NCI-H1694 treated with DMSO at 0.1 percent for 48 hours (cell line): ENCODE data around the gene KIF14.

Experiments
- DNase-seq: peaks from one replicate; lab custom pipeline; 2025; lab: John Stamatoyannopoulos, UW

The KIF14 gene, protein sequence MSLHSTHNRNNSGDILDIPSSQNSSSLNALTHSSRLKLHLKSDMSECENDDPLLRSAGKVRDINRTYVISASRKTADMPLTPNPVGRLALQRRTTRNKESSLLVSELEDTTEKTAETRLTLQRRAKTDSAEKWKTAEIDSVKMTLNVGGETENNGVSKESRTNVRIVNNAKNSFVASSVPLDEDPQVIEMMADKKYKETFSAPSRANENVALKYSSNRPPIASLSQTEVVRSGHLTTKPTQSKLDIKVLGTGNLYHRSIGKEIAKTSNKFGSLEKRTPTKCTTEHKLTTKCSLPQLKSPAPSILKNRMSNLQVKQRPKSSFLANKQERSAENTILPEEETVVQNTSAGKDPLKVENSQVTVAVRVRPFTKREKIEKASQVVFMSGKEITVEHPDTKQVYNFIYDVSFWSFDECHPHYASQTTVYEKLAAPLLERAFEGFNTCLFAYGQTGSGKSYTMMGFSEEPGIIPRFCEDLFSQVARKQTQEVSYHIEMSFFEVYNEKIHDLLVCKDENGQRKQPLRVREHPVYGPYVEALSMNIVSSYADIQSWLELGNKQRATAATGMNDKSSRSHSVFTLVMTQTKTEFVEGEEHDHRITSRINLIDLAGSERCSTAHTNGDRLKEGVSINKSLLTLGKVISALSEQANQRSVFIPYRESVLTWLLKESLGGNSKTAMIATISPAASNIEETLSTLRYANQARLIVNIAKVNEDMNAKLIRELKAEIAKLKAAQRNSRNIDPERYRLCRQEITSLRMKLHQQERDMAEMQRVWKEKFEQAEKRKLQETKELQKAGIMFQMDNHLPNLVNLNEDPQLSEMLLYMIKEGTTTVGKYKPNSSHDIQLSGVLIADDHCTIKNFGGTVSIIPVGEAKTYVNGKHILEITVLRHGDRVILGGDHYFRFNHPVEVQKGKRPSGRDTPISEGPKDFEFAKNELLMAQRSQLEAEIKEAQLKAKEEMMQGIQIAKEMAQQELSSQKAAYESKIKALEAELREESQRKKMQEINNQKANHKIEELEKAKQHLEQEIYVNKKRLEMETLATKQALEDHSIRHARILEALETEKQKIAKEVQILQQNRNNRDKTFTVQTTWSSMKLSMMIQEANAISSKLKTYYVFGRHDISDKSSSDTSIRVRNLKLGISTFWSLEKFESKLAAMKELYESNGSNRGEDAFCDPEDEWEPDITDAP (N-terminal part only)

GRCh38 chr1:200620273-200621131, at the start of gene KIF14:
KIF14 (minus strand) TSS chr1:200620751; CDS start chr1:200618723, 2,028 bp downstream.
- DNase-seq: peak; percentile 85

- DNase-seq: peak; percentile 92
Observed at GRCh38 chr1:200669314-200670241, 49.0 kb upstream of the KIF14 start, which contains the start of gene DDX59. DDX59 (minus strand) TSS chr1:200669907; CDS start chr1:200666740, 3,167 bp downstream.

GRCh38 chr1:200668514-200669313, 48.2 kb upstream of the KIF14 start:
- DNase-seq: no peak

DNA sequence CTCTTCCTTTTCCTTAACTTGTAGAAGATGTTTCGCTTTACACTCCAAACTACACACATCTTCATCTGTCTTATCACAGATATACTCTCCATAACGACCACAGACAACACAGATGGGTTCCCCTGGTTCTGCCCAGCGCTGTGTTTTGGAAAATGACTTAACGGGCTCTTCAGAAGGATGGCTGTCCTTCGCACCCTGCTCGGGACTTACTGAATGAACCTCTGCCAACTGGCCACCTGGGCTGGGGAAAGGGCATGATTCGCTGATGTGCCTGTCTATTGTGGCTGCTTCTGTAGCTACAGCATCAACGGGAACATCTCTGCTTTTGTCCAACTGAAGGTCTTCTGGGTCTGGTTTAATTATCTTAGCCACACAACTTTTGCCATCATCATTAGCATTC, 45.8 kb upstream of the KIF14 start:
- DNase-seq: no peak

- DNase-seq: no peak
Observed at GRCh38 chr1:200665861-200666260, 45.3 kb upstream of the KIF14 start.

DNA sequence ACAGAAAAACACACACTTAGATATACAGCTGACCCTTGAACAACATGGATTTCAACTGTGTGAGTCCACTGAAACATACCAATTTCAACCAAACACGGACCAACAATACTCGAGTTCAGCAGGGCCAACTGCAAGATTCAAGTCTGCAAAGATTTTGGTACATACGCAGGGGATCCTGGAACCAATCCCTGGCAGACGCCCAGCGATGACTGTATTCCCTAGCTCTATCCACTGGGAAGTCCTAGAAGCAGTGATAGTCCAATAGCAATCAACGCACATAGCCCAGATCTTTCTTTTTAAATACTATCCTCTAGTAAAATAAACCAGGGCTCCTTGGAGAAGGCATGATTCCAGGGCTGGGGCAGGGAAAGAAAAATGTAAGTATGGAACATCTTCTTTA, 40.2 kb upstream of the KIF14 start:
- no peak for DNase-seq

GRCh38 chr1:200659269-200659668, 38.7 kb upstream of the KIF14 start:
- DNase-seq: no peak

- DNase-seq: no peak
Observed at GRCh38 chr1:200658037-200658818, 37.7 kb upstream of the KIF14 start.

DNA sequence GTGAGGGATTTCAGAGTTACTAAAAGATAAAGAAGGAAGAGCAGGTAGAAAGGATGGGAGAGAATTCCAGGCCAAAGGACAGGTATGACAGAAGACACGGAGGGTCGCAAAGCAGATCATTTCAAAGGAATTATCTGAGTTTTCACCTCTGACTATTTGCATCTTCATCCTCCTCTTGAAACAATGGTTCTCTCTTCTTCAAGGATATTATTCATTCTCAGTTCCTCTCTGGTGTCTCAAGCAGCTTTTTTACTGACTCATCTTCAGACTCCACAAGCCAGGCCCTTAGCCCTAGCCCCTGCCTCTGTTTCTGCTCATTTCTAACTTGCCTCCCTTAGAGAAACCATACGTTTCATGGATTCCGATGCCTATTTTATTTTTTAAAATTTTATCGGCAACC, 34.1 kb upstream of the KIF14 start:
- no peak for DNase-seq

DNA sequence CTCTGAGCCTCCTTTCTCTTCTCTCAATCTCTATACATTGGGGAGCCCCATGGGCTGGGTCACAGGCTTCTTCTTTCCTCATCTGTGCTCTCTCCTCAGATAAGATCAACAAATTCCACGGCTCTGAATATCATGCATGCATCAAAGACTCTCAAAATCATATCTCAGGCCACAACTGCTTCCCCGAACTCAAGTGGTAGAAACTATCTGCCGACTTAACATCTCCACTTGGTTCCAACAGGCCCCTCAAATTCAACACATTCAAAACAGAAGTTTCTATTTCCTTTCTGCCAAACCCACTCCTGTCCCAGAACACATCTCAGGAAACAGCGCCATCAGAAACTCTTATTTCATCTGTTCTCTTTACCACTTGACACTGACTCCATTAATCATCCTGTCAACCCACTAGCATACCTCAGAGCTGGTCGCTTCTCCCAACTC, 32.5 kb upstream of the KIF14 start:
- DNase-seq: no peak

GRCh38 chr1:200652378-200652777, 31.8 kb upstream of the KIF14 start:
- no peak for DNase-seq

DNA sequence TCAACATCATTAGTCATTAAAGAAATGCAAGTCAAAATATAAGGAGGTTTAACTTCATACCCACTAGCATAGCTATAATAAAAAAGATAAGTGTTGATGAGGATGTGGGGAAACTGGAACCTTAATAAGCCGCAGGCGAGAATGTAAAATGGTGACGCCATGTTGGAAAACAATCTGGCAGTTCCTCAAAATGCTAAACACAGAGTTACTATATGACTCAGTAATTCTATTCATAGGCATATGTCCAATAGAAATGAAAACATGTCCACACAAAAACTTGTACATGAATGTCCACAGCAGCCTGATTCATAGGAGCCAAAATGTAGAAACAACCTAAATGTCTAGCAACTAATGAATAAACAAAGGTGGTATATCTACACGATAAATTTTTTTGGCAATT, 26.0 kb upstream of the KIF14 start:
- DNase-seq: no peak

- DNase-seq: no peak
Observed at GRCh38 chr1:200644021-200644420, 23.5 kb upstream of the KIF14 start.

DNA sequence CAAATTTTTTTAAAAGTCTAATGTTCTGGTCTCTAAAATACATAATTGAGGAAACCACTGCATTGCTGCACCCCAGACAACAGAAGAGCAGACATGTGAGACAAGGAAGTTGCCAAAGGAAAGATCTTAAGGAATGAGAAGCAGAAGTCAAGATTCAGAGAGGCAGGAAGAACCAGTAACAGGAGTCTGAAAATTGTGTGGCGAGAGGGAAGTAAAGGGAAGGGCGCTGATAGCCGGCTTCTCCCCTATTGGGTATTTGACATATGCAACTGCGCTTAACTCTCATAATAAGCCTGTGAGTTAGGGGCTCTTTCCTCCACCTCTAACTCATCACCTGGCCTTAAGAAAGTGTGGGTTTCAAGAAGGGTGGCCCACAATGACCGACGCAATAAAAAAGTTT, 21.9 kb upstream of the KIF14 start:
- no peak for DNase-seq

GRCh38 chr1:200640963-200641401, 20.4 kb upstream of the KIF14 start:
- DNase-seq: no peak

GRCh38 chr1:200640373-200640962, 19.9 kb upstream of the KIF14 start:
- DNase-seq: no peak

- DNase-seq: no peak
Observed at GRCh38 chr1:200638073-200638472, 17.5 kb upstream of the KIF14 start.

- DNase-seq: no peak
Observed at GRCh38 chr1:200636681-200637080, 16.1 kb upstream of the KIF14 start.
